ENCODE measurements around the gene GABRD.

GABRD gene

DNA sequence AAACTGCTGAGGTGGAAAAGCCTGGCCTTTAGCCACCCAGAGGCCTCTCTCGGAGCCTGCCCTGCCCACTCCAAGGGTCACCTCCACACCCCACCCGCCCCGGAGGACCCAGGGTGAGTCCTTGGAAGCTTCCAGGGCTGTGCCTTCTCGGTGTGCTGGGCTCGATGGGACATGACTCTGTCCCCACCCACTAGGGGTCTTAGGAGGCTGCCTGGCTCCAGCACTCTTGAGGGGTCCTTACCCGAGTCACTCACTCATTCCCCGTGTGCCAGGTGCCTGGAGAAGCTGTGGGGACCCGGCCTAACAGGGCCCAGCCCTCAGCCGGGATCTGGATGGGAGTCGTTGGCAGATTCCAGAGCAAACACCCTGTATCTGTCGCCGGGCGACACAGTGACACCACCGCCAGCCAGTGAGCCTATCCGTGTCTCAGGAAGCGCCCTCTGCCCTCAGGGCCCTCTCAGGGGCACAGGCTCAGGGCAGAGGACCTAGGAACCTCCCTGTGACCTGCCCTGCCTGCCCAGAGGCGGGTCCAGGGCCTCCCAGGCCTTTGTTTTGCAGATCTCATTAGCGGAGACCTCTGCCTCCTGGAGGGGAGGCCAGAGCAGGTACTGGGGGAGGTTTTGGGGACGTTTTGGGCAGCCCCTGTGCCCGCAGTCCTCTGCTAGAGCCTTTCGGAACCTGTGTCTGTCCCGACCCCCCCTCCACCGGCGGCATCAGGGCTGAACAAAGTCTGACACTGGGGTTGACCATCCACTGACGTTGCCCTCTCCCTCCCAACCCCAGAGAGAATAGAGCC is 28.0 kb downstream of the GABRD start:
- TF ChIP-seq, protein P1, sequence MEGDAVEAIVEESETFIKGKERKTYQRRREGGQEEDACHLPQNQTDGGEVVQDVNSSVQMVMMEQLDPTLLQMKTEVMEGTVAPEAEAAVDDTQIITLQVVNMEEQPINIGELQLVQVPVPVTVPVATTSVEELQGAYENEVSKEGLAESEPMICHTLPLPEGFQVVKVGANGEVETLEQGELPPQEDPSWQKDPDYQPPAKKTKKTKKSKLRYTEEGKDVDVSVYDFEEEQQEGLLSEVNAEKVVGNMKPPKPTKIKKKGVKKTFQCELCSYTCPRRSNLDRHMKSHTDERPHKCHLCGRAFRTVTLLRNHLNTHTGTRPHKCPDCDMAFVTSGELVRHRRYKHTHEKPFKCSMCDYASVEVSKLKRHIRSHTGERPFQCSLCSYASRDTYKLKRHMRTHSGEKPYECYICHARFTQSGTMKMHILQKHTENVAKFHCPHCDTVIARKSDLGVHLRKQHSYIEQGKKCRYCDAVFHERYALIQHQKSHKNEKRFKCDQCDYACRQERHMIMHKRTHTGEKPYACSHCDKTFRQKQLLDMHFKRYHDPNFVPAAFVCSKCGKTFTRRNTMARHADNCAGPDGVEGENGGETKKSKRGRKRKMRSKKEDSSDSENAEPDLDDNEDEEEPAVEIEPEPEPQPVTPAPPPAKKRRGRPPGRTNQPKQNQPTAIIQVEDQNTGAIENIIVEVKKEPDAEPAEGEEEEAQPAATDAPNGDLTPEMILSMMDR (IDR thresholded peaks at IDR 0.05; ENCODE audit: control insufficient read depth, insufficient read depth, low read depth, low read length, missing control alignments), result no peak
- no peak for DNase-seq (ENCODE audit: low read depth)
- no peak overlapping the region for H3K4me3 ChIP-seq (ENCODE audit: control insufficient read depth, low read depth, low read length)

DNA sequence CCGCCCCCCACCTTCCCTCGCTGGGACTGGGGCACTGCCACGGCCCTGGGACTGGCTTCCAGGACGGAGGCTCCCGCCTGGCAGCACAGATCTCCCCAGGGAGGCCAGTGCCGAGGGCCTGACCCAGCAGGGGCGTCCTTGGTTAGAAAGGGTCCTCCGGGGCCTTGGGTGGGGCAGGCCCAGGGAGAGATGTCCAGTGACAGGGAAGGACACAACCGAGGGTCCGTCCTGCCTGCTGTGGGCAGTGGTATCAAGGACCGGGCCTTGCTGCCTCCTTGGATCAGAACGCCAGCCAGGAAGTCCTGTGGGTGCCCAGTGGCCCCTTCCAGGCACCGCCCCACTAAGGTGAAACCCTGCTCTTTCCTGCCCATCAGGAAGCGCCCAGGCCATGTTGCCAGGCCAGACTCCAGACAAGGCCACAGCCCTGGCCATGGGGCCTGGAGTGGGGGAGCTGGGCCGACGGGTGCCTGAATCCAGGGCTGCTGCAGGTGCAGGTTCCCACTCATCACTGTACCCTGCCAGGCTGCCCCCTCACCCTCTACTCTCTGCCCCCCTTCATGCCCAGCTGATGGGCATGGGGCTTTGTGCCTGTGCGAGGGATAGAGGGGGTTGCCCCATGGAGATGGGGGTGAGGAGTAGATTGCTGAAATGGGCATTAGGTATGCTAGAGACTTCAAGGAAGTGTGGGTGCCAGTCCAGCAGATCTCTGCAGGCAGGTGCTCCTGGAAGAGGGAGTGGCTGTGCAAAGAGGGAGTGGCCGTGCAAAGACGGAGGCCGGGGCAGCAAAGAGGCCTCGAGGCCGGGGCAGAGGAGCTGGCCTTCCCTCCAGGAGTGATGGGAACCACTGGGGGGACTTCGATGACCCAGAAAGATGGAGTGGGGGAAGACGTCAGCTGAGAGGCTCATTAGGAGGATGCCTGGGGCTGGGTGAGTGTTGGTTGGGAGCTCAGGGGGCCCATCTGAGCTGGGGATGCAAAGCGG is 28.9 kb downstream of the GABRD start:
- DNase-seq (ENCODE audit: low read depth), result no peak
- TF ChIP-seq, protein P1 (IDR thresholded peaks at IDR 0.05; ENCODE audit: control insufficient read depth, insufficient read depth, low read depth, low read length, missing control alignments), result no peak
- H3K4me3 ChIP-seq (ENCODE audit: control insufficient read depth, low read depth, low read length), result no peak overlapping the region

DNA sequence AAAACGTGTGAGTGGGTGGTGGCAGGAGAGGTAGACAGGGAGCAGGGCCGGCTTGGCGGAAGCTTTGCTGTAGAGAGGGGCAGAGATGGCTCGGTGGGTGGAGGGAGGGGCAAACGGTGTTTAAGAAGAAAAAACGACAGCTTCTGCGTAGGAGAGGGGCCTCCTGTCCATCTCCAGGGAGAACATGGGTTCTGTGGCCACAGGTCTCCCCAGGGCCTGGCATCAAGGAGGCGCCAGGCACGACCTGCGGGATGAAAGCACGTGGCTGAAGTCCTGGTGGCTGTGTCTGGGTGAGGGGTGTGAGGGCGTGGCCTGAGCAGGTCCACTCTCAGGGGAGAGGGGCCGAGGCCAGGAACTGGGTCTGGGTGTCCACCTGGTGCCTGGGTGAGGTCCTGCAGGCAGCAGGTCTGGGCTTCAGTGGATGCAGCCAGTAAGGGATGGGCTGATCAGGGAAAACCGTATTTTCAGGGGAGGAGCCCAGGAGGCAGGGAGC is 30.1 kb downstream of the GABRD start:
- no peak overlapping the region for H3K4me3 ChIP-seq (ENCODE audit: control insufficient read depth, low read depth, low read length)
- no peak for DNase-seq (ENCODE audit: low read depth)

DNA sequence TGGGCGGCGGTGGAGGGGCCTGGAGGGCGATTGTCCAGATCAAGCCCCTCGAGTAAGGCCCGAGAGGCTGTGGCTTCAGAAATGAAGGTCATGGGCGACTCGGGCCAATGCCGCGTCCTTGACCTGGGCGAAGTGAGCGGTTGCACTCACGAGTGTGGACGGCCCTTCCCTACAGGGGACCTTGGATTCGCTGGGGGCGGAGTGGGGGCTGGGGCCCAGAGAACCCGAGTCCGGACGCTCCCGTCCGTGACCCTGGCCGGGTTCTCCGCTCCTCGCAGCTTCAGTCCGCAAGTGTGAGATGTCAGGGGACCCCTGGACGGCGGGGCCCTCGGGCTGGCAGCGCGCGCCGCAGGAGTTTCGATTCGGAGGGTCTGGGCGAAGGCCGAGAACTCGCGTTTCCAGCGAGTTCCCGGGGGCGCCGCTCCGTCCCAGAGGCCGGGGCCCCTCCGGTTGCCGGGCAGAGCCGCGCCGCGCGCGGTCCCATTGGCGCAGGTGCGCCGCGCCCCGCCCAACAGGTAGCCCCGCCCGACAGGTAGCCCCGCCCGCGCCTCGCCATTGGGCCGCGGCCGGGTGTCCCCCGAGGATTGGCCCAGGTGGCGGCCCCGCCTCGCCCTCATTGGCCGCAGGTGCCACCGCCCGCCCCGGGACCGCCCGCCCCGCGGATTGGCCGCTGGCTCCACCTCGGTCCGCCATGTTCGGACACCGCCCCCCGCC is 30.7 kb downstream of the GABRD start, which contains the start of gene PRKCZ:
TSS of gene PRKCZ (plus strand) at position 694 of the 714 bp plus-strand sequence. CDS start 220 bp downstream, outside the sequence.
- TF ChIP-seq, protein P1 (IDR thresholded peaks at IDR 0.05; ENCODE audit: control insufficient read depth, insufficient read depth, low read depth, low read length, missing control alignments), result no peak
- H3K4me3 ChIP-seq (ENCODE audit: control insufficient read depth, low read depth, low read length), result no peak within 1 kb of the TSS
- DNase-seq (ENCODE audit: low read depth), result no peak

More for the DNA sequence above, 30.1 kb downstream of the GABRD start:
- TF ChIP-seq, protein P1 (IDR thresholded peaks at IDR 0.05; ENCODE audit: control insufficient read depth, insufficient read depth, low read depth, low read length, missing control alignments), result peak; percentile 12

DNA sequence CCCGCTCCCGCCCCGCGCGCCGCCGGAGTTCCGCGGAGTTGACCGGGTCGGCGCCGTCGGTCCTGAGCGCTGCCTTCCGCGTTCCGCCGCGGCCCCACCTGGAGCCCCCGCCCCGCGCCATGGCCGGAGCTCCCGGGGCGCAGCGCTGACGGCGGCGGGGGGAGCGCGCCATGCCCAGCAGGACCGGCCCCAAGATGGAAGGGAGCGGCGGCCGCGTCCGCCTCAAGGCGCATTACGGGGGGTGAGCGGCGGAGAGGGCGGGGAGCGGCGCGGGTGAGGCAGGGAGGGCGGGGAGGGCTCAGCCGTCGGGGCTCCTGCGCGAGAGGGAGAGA is 31.3 kb downstream of the GABRD start:
- DNase-seq (ENCODE audit: low read depth), result no peak
- no peak overlapping the region for H3K4me3 ChIP-seq (ENCODE audit: control insufficient read depth, low read depth, low read length)
- TF ChIP-seq, protein P1 (IDR thresholded peaks at IDR 0.05; ENCODE audit: control insufficient read depth, insufficient read depth, low read depth, low read length, missing control alignments), result no peak

All from AG09309 (cell line).